GM21529 (cell line): Measurements from ENCODE around the gene KRT76.

Source experiments
- ATAC-seq: cut with Tn5 transposase; IDR thresholded peaks from one replicate; pipeline ENCODE4 v1.9.1; 2021; ENCODE audit not compliant: unreplicated experiment

The KRT76 gene

GRCh38 chr12:52735816-52736632 is 41.1 kb downstream of the KRT76 start:
- ATAC-seq: no peak

- no peak for ATAC-seq
Measured at GRCh38 chr12:52735106-52735505, 42.0 kb downstream of the KRT76 start.

- no peak for ATAC-seq
Measured at GRCh38 chr12:52730793-52731192, 46.4 kb downstream of the KRT76 start.

- ATAC-seq: no peak
Measured at GRCh38 chr12:52730383-52730782, 46.8 kb downstream of the KRT76 start.

GRCh38 chr12:52729147-52729546 is 48.0 kb downstream of the KRT76 start:
- ATAC-seq: no peak

GRCh38 chr12:52728374-52728773 is 48.8 kb downstream of the KRT76 start:
- ATAC-seq: no peak

GRCh38 chr12:52727037-52727436 is 50.1 kb downstream of the KRT76 start:
- ATAC-seq: no peak

GRCh38 chr12:52726451-52726850 is 50.7 kb downstream of the KRT76 start:
- no peak for ATAC-seq

- no peak for ATAC-seq
Measured at GRCh38 chr12:52724384-52724783, 52.8 kb downstream of the KRT76 start.

- ATAC-seq: no peak
Measured at GRCh38 chr12:52722680-52723079, 54.5 kb downstream of the KRT76 start.

GRCh38 chr12:52721838-52722470 is 55.2 kb downstream of the KRT76 start:
- ATAC-seq: no peak

- ATAC-seq: no peak
Measured at GRCh38 chr12:52720365-52720886, 56.7 kb downstream of the KRT76 start.
